Measurements from ENCODE around the gene SIGLEC10. TPM values are rescaled to one million over a fixed set of nuclear protein-coding genes. Genes with fewer than 3 reads are reported as not detected.

SIGLEC10 gene
- total and polyA plus RNA-seq, 9 of the 15 experiments (the other 6 are each of a cell fraction or from before 2014, with no cell fraction given), result 0.10 to 1.8 (median 0.82) TPM

GRCh38 chr19:51462681-51463080, 45.2 kb upstream of the SIGLEC10 start (continued):
- TF ChIP-seq MYNN (IDR thresholded peaks at IDR 0.05) (no peak), MYNN (CRISPR knock-in tag; IDR thresholded peaks at IDR 0.05) (no peak), ZNF695 (CRISPR knock-in tag; IDR thresholded peaks at IDR 0.05) (no peak), MED1 (CRISPR knock-in tag; IDR thresholded peaks at IDR 0.05; ENCODE audit: borderline replicate concordance) (no peak), ZNF57 (CRISPR knock-in tag; IDR thresholded peaks at IDR 0.05) (no peak), ZC3H8 (IDR thresholded peaks at IDR 0.05) (no peak), MTA1 (IDR thresholded peaks at IDR 0.05; ENCODE audit: borderline replicate concordance) (no peak)

GRCh38 chr19:51462276-51462675, 44.8 kb upstream of the SIGLEC10 start:
- intact Hi-C loops (cut with micrococcal nuclease), result no loop called here
- 0 out of 2 replicates have a peak, but pooled peaks have one; percentile 28 for TF ChIP-seq POLR2G (IDR thresholded peaks at IDR 0.05; ENCODE audit: low read depth, low read length)
- peak; percentile 35; the same call in 1 of the 2 replicates for TF ChIP-seq RBFOX2 (IDR thresholded peaks at IDR 0.05; ENCODE audit: low read depth, low read length)
- TF ChIP-seq MBD1 (CRISPR knock-in tag; IDR thresholded peaks at IDR 0.05), result no peak

More at GRCh38 chr19:51462276-51462675, 44.8 kb upstream of the SIGLEC10 start:
- BruUV-seq (replicated peaks), result no TSS peak
- Histone ChIP-seq H3K4me3 (no peak overlapping the region), H3K79me2 (ENCODE audit: control insufficient read depth, insufficient read depth, low read length) (peaks cover 24% of the 10 kb centered on the region), H3K4me2 (ENCODE audit: insufficient read depth, low read length) (no peak overlapping the region), H4K20me1 (replicated peaks; ENCODE audit: control insufficient read depth, insufficient read depth, low read length) (no peaks in the 10 kb centered on the region), H3K4me1 (replicated peaks in 1 of 2; ENCODE audit: control insufficient read depth in 2 of 2, insufficient read depth in 2 of 2, low read length in 2 of 2) (peaks cover 13 to 35% of the 10 kb centered on the region in 2 experiments), H3K9ac (ENCODE audit: insufficient read depth in 1 of 2, low read depth in 2 of 2, low read length in 2 of 2) (0 out of 4 replicates have a peak overlapping the region, but pooled peaks of 1 of the 2 experiments have one; percentile 73), H3K27me3 (ENCODE audit: control insufficient read depth in 2 of 2, insufficient read depth in 2 of 2, low read length in 2 of 2) (no peaks in the 10 kb centered on the region), H3K9me3 (replicated peaks; ENCODE audit: control insufficient read depth, insufficient read depth, low read depth, low read length) (no peaks in the 10 kb centered on the region), H2AFZ (ENCODE audit: low read depth, low read length) (no peak overlapping the region), H3K27ac (ENCODE audit: extremely low read depth, low read depth, low read length) (no peak overlapping the region), H3K9me1 (ENCODE audit: control insufficient read depth, insufficient read depth, low read length) (no peaks in the 10 kb centered on the region), H3K36me3 (ENCODE audit: control insufficient read depth, insufficient read depth, low read length) (no peaks in the 10 kb centered on the region)
- FAIRE-seq (no peak), DNase-seq (ENCODE audit: extremely low read depth in 1 of 4, low spot score in 3 of 4) (no peak), ATAC-seq (no peak)
- POLR2A ChIA-PET, result interaction anchor here (2.2 kb wide), 1 partner anchor 11 kb away, joined by 5 read pairs; no protein-coding TSS in a partner anchor
- in situ Hi-C loops (cut with MboI), result no loop called here
- CTCF ChIA-PET (ENCODE audit: low intra/inter-chr PET ratio), result no interaction called here
- WGBS (ENCODE audit: insufficient coverage, low coverage, missing lambda C conversion rate), result 86% methylated on average over 7 of the region's 7 CpGs

All from K562 (cell line).